Mucosa of descending colon (tissue), 3 donors: Measurements from ENCODE around the gene H6PD. TPM values are rescaled to one million over a fixed set of nuclear protein-coding genes. Genes with fewer than 3 reads are reported as not detected.

ENCODE experiments used
- ATAC-seq: fragments of 200-7000 bp; cut with Tn5 transposase; one replicate; pipeline ENCODE4 v1.9.1; 2020; ENCODE audit warnings: mild to moderate bottlenecking, moderate library complexity
- DNase-seq, 3 donors: peaks; one replicate each; pipeline ENCODE4 v3.0.0-alpha.2; 2020
- H3K36me3 ChIP-seq: fragments of 200-600 bp; one replicate; pipeline ENCODE4 v1.8.0; 2021; ENCODE audit warnings: low read depth, mild to moderate bottlenecking
- H3K4me1 ChIP-seq: fragments of 200-600 bp; one replicate; pipeline ENCODE4 v1.8.0; 2021; ENCODE audit warnings: low read depth, mild to moderate bottlenecking
- H3K4me3 ChIP-seq: fragments of 200-600 bp; one replicate; pipeline ENCODE4 v1.8.0; 2021; ENCODE audit warnings: mild to moderate bottlenecking
- H3K9me3 ChIP-seq: fragments of 200-600 bp; one replicate; pipeline ENCODE4 v1.8.0; 2021; ENCODE audit warnings: mild to moderate bottlenecking
- CTCF ChIP-seq: fragments of 200-600 bp; IDR thresholded peaks from one replicate; pipeline ENCODE4 v1.8.0; 2022; ENCODE audit warnings: antibody characterized with exemption, mild to moderate bottlenecking
- intact Hi-C, 2 donors: fragments of 100-400 bp; cut with DNase I in 1 of 2; cut with micrococcal nuclease in 1 of 2; formaldehyde crosslinking; loops; one replicate each; pipeline versions ENCODE4 v1.11.0 to v1.11.1; 2022; cut with DNase I, micrococcal nuclease
- total RNA-seq, 3 donors: library from RNA; stranded (reverse); fragmentation: NEBNext Ultra II Directional in 2 of 3; extraction: Animal tissue kit (Norgen Biotek cat#: 25700) in 2 of 3; gene quantifications; one replicate each; pipeline versions ENCODE4 v1.2.1 to v1.2.4, GENCODE V29; 2021 to 2023
- donor health status: DM: no; HTN: no; CAD: no; lungs with moderate emphysema.
- donor health status: DM: no; HTN: no; CAD: no.
- donor health status: DM: no; HTN: yes; CAD: no.

H6PD gene
- total RNA-seq, 3 donors from 2014 or later, result 27.6 to 35.3 (median 31.9) TPM

- ATAC-seq, result peak; percentile 24
- no peaks in the 10 kb centered on the region for H3K9me3 ChIP-seq
These were observed 35.8 kb downstream of the H6PD start for GRCh38 chr1:9270290-9270883.

GRCh38 chr1:9271283-9271682, 36.7 kb downstream of the H6PD start:
- Histone ChIP-seq H3K4me3 (no peak overlapping the region), H3K9me3 (no peaks in the 10 kb centered on the region), H3K36me3 (no peaks in the 10 kb centered on the region), H3K4me1 (peaks cover 3% of the 10 kb centered on the region)
- no peak for TF ChIP-seq CTCF
- ATAC-seq (no peak), DNase-seq (no peak)
- intact Hi-C loops, result no loop called here

More at GRCh38 chr1:9270290-9270883, 35.8 kb downstream of the H6PD start:
- TF ChIP-seq CTCF, result no peak
- H3K4me1 ChIP-seq, result peaks cover 3% of the 10 kb centered on the region
- DNase-seq, result peak in 1 of 3 donors; percentile 52
- H3K4me3 ChIP-seq, result no peak overlapping the region
- intact Hi-C loops, result no loop called here
- H3K36me3 ChIP-seq, result no peaks in the 10 kb centered on the region

GRCh38 chr1:9271861-9272595, 37.5 kb downstream of the H6PD start:
- Histone ChIP-seq H3K9me3 (no peaks in the 10 kb centered on the region), H3K4me3 (no peak overlapping the region), H3K36me3 (no peaks in the 10 kb centered on the region), H3K4me1 (peaks cover 3% of the 10 kb centered on the region)
- intact Hi-C loops, result no loop called here
- no peak for TF ChIP-seq CTCF
- ATAC-seq (no peak), DNase-seq (no peak)

GRCh38 chr1:9273177-9273576, 38.6 kb downstream of the H6PD start:
- ATAC-seq (no peak), DNase-seq (no peak)
- Histone ChIP-seq H3K4me1 (peaks cover 3% of the 10 kb centered on the region), H3K9me3 (no peaks in the 10 kb centered on the region), H3K36me3 (no peaks in the 10 kb centered on the region), H3K4me3 (no peak overlapping the region)
- intact Hi-C loops, result no loop called here
- TF ChIP-seq CTCF, result no peak

GRCh38 chr1:9275161-9275560, 40.6 kb downstream of the H6PD start:
- H3K9me3 ChIP-seq, result no peaks in the 10 kb centered on the region
- TF ChIP-seq CTCF, result no peak
- intact Hi-C loops, result no loop called here
- H3K4me1 ChIP-seq, result peaks cover 8% of the 10 kb centered on the region
- no peak for ATAC-seq
- no peak overlapping the region for H3K4me3 ChIP-seq
- H3K36me3 ChIP-seq, result no peaks in the 10 kb centered on the region
- no peak for DNase-seq
